A549 treated with RU486 at 1 μM for 4 hours (cell line): ENCODE measurements around the gene CHST6. TPM values are rescaled to one million over a fixed set of nuclear protein-coding genes. Genes with fewer than 3 reads are reported as not detected.

ENCODE experiments used
- total RNA-seq: library from RNA; stranded (reverse); fragments of 200-300 nt; extraction: Qiagen RNA extraction; gene quantifications from 5 replicates; pipeline ENCODE4 v1.2.3, GENCODE V29; 2022; ENCODE audit warnings: low read depth

The CHST6 gene
- total RNA-seq, result 0.10 to 0.32 TPM (median 0.14 TPM) in 5 replicates

GRCh38 chr16:75495076-75495674 is at the start of gene CHST6:
TSS of gene CHST6 (minus strand) at chr16:75495441. CDS start at chr16:75479828, 15,613 bp downstream.

GRCh38 chr16:75535901-75536300 is 40.7 kb upstream of the CHST6 start, which contains the start of gene CHST5:
TSS of gene CHST5 (minus strand) at chr16:75536108. CDS start at chr16:75530384, 5,724 bp downstream.

GRCh38 chr16:75464122-75464918 is 30.9 kb downstream of the CHST6 start, which contains the start of gene TMEM170A:
TSS of gene TMEM170A (minus strand) at chr16:75464689. CDS start at chr16:75464600, 89 bp downstream.

GRCh38 chr16:75432828-75433731 is 62.2 kb downstream of the CHST6 start, which contains the start of gene CFDP1:
TSS of gene CFDP1 (minus strand) at chr16:75433503. CDS start at chr16:75433352, 151 bp downstream.

Other genes starting within 250 kb of the CHST6 start
- 58.6 to 101 TPM (median 86.6 TPM) in 5 replicates for gene BCAR1, start 243.8 kb downstream of the CHST6 start, total RNA-seq
- gene CFDP1, start 61.9 kb downstream of the CHST6 start, total RNA-seq, result 49.0 to 69.4 TPM (median 56.7 TPM) in 5 replicates
- gene TMEM170A, start 30.8 kb downstream of the CHST6 start, total RNA-seq, result 10.5 to 16.9 TPM (median 15.6 TPM) in 5 replicates
- gene CHST5, start 40.7 kb upstream of the CHST6 start, total RNA-seq, result 0.11 to 0.14 TPM in 2 of 5 replicates, not detected in the others
- gene TMEM231, start 60.8 kb upstream of the CHST6 start, total RNA-seq, result 7.9 to 9.7 TPM (median 8.6 TPM) in 5 replicates
- 82.3 to 98.5 TPM (median 91.2 TPM) in 5 replicates for gene GABARAPL2, start 70.9 kb upstream of the CHST6 start, total RNA-seq
- 28.6 to 42.3 TPM (median 36.9 TPM) in 5 replicates for gene ADAT1, start 127.8 kb upstream of the CHST6 start, total RNA-seq
- 162 to 188 TPM (median 173 TPM) in 5 replicates for gene KARS1, start 152.2 kb upstream of the CHST6 start, total RNA-seq
- 33.8 to 51.5 TPM (median 44.2 TPM) in 5 replicates for gene TERF2IP, start 152.3 kb upstream of the CHST6 start, total RNA-seq
- gene CPHXL2, start 181.6 kb upstream of the CHST6 start, total RNA-seq, result not detected in 5 replicates
- gene DUXB, start 206.0 kb upstream of the CHST6 start, total RNA-seq, result not detected in 5 replicates
- gene CPHXL, start 231.0 kb upstream of the CHST6 start, total RNA-seq, result not detected in 5 replicates